DMS79 treated with DMSO at 0.1 percent for 48 hours (cell line): Measurements from ENCODE around the gene ITFG1.
"Not testable (repeated sequence)": the region's sequence is repeated elsewhere in the genome, so short reads cannot be mapped to it uniquely, and the experiment has no call there.

Experiments used
- DNase-seq: peaks from one replicate; lab custom pipeline; 2025; lab: John Stamatoyannopoulos, UW

Gene ITFG1

DNA sequence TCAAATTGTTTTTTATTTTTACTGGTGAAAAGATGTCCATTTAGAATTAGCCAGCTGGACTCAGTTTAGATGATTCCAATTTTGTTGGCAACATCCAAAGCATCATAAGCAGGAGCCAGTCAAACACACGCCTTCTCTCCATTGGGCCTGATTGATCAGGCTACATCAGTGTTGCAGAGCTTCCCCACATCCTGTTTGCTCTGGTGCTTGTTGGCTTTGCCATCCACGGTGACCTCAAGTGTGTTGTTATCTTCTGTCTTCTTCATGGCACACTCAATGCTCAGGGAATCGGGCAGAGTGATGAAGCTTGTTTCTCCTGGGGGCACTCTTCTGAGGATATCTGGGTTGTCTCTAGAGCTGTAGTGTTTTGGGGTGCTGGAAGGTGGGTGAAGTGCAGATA, 310.8 kb downstream of the ITFG1 start:
- no peak for DNase-seq

DNA sequence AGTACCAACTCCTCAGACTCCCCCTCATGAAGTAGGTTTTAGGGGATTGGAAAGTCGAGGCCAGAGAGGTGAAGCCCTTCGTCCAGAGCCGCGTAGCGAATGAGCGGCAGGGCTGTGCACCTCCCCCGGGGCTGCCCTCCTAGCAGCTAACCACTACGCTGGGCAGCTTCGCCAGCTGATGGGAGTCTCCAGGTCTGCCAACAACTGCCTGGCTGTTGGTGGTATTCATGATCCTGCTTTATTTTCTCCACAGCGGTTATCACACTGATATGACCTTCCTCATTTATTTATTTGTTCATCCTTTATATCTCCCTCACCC, 316.3 kb downstream of the ITFG1 start:
- peak; percentile 60 for DNase-seq

DNA sequence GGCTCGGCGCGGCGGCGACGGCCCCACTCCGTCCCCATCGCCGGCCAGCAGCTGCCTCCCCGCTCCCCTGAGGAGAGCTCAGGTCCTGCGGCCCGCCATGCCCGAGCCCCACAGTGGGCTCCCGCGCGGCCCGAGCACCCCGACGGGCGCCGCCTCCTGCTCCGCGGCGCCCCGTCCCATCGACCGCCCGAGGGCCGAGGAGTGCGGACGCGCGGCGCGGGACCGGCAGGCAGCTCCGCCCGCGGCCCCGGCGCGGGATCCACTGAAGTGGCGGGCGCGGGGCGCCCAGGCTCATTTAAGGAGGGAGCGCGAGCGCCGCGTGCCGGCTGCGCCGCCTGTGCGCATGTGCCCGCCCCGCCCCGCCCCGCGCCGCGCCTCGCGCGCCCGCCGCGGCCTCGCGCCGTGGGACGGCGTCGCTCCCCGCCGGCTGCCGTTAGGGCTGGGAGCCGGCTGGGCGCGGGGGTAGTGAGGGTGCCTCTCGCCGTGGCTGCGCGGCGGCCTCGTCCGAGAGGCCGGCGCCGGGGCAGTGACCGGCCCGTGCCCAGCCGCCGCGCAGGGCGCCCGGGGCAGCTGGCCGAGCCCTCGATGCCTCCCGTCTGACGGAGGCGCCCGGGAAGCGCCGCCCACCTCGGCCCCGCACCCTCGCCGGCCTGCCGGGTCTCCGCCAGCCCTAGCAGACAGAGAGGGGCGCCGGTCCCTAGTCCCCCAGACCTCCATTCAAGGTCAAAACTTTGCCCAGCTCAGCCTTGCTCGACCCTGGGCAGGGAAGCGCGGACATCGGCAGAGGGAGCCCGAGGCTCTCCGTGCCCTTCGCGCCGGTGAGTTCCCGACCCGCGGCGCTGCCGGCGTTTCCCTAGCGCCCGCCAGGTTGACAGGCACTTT, 316.9 kb downstream of the ITFG1 start, which contains the start of gene NETO2:
Gene NETO2, minus strand, starts transcription at position 269 of the 882 bp plus-strand sequence. CDS start 333 bp downstream, outside the sequence.
- DNase-seq, result peak; percentile 60

DNA sequence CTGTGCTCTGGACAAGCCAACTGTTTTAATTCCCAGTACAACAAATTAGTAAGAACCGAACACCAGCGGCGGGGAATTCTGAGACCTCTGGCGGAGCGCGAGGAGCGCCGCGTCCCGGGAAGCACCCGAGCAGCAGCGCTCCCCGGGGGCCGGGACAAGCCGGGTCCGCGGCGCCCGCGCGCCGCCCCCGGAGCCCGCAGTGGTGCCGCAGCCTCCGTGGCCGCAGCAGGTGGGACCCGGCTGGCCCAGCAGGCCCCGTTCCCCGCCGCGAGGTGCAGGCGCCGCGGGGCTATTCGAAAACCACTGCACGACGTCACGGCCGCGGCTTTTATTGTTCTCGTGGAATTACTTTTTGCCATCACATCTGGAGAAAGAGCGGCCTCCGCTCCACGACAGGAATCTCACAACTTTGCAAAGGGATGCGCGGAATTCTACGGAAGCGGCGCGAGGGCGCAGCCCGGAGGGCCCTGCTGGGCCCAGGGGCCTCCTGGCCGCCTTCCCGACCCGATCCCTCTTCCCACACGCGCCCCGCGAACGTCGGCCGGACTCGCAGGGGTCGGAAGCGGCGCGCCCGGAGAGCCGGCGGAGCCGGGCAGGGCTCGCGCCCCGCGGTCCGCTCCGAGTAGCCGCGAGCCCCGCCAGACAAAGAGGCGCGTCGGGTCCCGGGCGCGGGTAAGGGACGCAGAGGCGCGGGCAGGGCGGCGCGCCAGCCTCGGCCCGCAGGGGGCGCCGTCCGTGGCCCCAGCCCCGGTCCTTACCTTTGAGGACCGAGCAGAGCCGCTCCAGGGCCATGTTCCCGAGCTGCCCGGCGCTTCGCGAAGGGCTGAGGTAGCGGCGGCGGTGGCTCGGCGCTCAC, 317.8 kb downstream of the ITFG1 start:
- DNase-seq, result peak; percentile 22

DNA sequence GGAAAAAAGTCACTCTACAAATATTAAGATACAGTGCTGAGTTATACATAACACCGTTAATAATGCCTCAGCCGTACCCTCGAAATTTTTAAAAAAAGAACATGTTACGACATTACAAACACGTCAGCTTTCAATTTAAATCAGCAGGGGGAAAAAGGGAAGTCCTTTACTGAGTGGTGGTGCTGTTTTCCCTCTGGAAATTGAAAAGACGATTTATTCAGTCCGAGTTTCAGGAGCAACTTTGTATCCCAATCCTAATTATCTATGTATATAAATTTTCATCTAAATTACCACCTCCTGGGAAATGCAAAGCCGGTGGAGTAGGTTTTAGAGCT, 318.4 kb downstream of the ITFG1 start:
- peak; percentile 12 for DNase-seq

DNA sequence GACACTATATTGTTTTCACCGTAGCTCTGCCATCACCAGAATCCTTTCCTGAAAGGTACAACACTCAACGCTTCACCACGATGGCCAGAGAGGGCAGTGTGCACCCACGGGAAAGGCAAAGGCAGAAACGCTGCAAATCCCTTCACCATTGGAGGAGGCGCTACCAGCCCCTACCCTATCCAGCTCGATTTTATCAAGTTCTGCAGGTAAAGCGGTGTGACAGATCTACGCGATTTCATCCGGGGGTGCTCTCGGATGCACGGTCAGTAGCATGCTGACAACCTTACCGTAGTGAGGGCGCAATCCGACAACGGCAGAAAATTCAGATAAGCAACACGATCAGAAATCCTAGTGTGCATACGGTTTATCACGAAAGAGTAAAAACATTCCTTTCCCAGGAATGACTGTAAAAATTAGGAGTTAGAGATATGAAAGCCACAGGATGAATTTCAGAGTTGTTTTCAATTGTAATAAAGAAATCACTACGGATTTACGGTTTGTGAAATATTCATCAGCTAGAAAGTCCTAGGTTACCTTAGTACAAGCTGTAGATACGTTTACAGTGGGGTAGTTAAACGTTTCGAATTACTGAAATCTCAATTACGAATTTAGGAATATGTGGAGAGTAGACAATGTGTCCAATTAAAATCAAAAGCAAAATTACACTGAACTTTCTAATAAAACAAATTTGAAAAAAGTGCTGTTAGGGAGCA, 318.9 kb downstream of the ITFG1 start:
- DNase-seq, result peak; percentile 64

DNA sequence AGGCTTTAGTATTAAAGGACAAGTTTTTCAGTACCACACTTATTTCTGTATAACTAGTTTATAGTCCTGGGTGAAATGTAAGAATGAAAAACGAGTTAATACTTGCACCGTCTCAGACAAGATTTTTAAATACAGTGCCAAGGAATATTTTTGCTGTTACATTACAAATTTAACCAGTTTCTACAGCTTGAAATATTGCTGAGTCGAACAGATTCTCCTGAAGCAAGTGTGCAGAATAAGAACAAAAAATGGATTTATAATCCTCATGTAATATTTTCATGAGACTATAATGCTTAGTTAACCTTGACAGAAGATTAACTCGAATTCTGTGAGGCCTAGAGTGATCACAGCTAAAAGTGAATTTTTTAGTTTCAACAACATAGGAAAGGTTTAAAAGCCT, 320.2 kb downstream of the ITFG1 start:
- DNase-seq, result no peak

DNA sequence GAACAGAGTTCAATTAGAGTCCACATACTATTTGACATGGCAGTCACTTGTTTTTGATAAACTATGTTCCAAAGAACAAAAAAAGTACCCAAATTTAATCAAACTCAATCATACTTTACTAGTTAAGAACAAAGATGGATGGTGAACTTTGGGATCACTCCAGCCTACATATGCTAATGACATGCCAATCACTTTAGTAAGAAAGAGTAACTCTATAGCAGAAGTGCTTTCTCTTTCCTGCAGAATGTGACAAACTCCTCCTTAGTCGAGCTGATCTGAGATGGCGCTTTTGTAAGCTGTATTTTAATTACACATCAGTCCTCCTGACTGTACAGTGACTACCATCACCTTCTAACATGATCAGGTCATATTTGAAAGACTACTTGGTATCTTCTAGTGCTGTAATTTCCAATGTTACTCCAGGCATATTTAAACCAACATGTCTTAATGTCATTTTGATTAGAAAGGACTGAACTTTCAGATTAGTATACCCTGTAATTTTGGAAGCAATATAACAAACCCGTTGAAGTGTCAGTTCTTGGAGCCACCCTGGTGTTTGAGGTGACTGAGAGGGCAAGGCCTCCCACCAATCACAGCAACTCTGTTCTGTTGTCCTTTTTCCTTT, 321.2 kb downstream of the ITFG1 start:
- DNase-seq, result no peak

DNA sequence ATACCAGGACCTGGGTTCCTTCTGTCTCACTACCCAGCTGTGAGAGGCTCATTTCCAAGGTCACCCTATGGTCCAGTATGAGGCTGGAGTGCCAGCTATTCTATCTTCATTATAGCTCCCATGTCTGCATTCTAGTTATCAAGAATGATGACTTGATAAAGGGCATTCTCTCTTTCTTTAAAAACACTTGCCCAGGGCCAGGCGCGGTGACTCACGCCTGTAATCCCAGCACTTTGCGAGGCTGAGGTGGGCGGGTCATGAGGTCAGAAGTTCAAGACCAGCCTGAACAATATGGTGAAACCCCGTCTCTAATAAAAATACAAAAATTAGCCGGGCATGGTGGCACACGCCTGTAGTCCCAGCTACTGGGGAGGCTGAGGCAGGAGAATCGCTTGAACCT, 322.9 kb downstream of the ITFG1 start:
- not testable (repeated sequence) for DNase-seq

DNA sequence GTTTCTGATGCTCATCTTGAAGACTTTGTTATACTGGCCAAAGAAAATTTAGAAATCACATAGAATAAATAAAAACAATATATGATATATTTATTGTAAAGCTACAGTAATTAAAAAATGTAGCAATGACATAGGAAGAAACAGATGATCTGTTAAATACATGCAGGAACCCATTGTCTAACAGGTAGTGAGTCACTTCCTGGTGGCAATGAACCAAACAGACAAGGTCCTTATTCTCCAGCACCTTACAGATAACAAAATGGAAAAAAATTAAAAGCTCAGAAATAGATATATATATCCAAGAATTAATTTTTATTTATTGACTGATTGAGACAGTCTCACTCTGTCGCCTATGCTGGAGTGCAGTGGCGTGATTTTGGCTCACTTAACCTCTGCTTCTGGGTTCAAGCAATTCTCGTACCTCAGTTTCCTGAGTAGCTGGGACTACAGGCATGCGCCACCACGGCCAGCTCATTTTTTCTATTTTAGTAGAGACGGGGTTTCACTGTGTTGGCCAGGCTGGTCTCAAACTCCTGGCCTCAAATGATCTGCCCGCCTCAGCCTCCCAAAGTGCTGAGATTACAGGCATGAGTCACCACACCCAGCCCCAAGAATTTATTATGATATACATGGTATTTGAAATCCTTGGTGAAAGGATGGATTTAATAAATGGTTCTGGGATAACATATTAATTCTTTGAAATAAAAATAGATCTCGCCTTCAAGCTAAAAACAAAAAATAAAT, 324.6 kb downstream of the ITFG1 start:
- no peak for DNase-seq

DNA sequence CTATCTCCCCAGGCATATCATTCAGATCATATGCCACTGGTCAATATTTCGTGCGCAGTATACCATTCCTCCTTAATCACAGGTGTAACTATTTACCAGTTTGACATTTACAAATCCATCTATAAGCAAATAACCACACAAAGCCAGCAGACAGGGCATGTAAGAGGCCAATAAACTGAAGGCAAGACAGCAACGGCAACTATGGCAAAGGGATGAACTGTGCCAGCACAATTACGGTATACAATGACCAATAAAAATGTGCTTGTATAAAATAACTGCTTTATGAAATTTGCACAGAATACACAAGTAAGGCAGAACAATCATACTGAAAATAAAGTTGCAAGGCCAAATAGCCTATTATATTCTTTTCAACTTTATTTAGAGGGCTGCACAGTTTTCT, 326.3 kb downstream of the ITFG1 start:
- DNase-seq, result no peak

DNA sequence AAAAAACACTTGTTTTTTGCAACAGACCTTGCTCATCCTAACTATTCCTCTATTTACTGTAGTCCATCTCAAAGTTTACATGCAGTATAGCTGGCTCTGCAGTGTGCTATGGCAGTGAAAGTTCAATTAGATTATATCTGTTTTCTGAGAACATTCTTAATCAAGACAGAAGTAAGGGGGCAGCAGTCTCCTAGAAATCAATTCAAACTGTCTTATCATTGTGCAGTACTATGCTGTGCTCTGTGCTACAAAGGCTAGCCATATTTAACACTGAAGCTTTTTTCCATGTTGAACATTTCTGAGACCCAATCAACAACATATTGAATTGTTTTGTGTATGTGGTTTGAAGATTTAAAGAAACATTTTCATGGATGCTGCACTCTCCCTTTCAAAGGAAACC, 328.6 kb downstream of the ITFG1 start:
- no peak for DNase-seq

DNA sequence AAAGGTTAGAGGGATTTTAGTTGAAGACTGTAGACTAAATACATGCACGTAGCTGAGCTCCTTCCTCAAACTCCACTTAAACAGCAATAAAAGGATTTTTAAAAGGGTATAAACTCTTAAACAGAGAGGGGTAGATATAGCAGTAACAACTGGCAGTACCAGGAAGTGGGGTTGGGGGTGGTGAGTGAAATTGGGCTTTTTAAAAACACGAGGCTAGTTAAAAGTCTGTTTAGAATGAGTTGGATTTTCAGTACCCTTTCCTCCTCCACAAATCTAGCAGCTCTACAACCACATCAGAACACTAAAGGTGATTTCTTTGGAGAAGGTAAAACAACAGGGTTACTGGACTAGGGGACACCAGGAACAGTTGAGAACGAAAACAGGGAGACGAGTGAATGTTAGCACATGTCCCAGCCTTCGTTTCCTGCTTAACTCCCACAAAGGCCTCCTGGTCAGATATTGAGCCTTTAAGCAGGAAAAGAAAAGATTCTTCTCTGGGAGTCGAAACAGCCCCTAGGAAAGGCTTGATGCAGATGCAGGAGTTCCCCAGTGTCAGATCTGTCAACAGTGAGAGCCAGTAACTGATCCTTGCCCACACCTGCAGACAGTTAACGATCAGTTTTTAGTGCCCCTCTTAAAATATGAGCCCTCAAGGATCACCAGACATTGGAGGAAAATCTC, 331.0 kb downstream of the ITFG1 start:
- no peak for DNase-seq

DNA sequence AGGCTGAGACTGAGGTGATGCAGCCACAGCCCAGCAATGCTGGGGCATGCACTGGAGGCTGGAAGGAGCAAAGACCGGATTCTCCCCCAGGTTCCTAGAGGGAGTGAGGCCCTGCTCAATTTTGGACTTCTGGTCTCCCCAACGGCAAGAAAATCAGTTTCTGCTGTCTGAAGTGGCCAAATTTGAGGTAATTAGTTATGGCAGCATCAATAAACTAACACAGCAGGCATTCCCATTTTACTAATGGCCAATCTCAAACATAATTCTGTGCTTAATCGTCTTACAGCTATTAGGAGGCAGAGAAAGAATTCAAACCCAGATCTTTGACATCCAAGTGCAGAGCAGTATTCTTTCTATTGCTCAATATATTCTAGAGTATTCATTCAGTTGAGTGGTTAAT, 333.3 kb downstream of the ITFG1 start:
- DNase-seq, result no peak

DNA sequence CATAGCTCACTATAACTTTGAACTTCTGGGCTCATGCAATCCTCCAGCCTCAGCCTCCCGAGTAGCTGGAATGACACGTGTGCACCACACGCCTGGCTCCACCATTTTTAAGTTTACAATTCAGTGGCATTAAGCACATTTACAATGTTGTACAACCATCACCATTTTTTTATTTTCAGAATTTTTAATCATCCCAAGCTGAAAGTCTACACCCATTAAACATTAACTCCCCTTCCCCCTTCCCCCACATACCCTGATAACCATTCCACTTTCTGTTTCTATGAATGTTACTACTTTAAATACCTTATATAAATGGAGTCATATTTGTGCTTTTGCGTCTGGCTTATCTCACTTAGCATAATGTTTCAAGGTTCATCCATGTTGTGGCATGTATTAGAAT, 335.1 kb downstream of the ITFG1 start:
- DNase-seq, result no peak

DNA sequence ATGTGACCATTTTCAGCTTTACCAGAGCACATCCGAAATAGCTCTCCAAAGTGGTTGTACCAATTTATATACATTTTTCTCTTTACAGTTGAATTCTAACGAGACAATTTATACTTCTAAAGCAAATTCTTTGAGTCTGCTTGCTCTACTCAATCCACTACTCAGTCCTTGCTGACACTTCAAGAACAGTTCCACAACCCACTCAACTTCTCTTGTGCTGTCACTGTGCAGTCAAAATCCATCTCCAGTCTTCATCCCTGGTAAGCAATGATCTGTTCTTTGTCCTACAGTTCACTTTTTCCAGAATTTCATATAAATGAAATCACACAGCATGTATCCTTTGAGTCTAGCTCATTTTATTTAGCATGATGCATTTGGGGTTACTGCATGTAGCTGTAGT, 347.7 kb downstream of the ITFG1 start:
- no peak for DNase-seq

DNA sequence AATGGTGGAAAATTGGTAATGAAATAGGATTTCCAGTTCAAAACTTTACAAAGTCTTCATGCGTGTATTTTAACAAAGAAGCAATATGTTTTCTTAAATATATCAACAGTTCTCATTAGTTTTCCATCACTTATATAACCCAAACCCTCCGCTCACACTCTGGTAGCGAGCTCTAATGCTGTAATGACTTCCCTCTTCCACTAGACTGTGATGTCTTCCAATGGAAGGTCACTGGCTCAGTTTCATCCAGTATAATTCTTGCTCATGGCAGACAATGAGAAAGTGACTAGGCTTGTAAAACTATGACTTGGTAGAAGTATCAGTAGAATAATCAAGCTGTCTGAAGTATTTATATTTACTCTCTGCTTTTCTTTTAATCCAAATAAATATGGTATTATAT, 349.9 kb downstream of the ITFG1 start:
- DNase-seq, result no peak

DNA sequence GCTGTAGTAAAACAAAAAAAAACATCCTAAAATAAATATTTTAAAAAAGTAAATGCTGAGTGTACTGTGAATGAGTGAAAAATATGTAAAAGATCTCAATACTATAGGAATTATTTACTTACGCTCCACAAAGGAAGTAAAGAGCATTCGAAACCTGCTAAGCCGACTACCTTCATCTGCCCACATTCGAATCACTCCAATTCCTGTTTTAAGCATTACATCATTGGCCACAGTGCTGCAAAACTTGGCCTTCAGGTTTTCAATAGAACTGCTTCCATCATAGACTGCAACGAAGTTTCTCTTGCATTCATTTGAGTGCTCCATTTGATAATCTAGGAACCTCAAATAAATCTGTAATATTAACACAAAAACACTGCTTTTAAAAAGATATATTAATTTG, 351.5 kb downstream of the ITFG1 start:
- no peak for DNase-seq
